ENCODE measurements around the gene EFL1. TPM values are rescaled to one million over a fixed set of nuclear protein-coding genes. Genes with fewer than 3 reads are reported as not detected.

EFL1 gene
- total and polyA plus RNA-seq, 9 of the 15 experiments (the other 6 are each of a cell fraction or from before 2014, with no cell fraction given): 4.8 to 32.5 (median 16.9) TPM

DNA sequence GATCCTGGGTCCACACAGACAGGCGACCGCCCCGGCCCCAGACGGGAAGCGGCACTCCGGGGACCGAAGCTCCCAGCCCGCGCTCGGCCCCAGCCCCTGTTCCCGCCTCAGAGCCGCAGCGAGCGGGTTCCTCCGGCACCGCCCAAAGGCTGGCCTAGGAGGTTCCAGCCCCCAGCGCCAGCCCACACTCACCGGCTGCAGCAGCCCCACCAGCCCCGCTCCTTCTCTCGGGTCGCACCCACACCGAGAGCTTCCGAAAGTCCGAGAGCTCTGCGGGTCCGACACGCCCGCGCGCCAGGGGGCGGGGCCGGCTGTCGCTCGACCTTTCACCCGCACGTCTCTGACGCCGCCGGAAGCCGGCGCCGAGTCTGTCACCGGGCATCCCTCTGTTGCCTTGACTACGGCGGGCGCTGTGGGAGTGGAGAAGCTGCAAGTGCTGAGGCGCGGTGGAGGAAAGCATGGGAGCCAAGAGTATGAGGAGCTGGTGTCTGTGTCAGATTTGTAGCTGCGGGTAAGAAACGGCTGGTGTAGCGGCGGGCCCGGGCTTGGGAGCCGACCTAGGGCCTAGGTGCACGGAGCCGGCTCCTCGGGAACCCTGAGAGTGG lies at the start of gene EFL1, which contains the start of gene SAXO2 (continued):
- TF ChIP-seq NR2C1 (IDR thresholded peaks at IDR 0.05) (peak; percentile 97), NR2C1 (tag; IDR thresholded peaks at IDR 0.05) (peak; percentile 98), ZNF217 (CRISPR knock-in tag; IDR thresholded peaks at IDR 0.05) (no peak), MLLT1 (IDR thresholded peaks at IDR 0.05) (no peak), ZNF583 (CRISPR knock-in tag; IDR thresholded peaks at IDR 0.05) (no peak), CCNT2 (IDR thresholded peaks at IDR 0.05; ENCODE audit: borderline replicate concordance, extremely low read depth, insufficient read length, low read depth, low read length) (peak; percentile 46), U2AF2 (optimal IDR thresholded peaks at IDR 0.05; ENCODE audit: low read depth, low read length) (no peak), KDM5B (IDR thresholded peaks at IDR 0.05; ENCODE audit: insufficient replicate concordance, low read depth, low read length) (peak; percentile 60), RFX7 (CRISPR knock-in tag; IDR thresholded peaks at IDR 0.05) (no peak), NEUROD1 (IDR thresholded peaks at IDR 0.05; ENCODE audit: borderline replicate concordance, low read depth, low read length, partially characterized antibody) (no peak), GABPB2 (CRISPR knock-in tag; conservative IDR thresholded peaks at IDR 0.05) (no peak), MITF (IDR thresholded peaks at IDR 0.05) (no peak)
- TF ChIP-seq, protein P1, sequence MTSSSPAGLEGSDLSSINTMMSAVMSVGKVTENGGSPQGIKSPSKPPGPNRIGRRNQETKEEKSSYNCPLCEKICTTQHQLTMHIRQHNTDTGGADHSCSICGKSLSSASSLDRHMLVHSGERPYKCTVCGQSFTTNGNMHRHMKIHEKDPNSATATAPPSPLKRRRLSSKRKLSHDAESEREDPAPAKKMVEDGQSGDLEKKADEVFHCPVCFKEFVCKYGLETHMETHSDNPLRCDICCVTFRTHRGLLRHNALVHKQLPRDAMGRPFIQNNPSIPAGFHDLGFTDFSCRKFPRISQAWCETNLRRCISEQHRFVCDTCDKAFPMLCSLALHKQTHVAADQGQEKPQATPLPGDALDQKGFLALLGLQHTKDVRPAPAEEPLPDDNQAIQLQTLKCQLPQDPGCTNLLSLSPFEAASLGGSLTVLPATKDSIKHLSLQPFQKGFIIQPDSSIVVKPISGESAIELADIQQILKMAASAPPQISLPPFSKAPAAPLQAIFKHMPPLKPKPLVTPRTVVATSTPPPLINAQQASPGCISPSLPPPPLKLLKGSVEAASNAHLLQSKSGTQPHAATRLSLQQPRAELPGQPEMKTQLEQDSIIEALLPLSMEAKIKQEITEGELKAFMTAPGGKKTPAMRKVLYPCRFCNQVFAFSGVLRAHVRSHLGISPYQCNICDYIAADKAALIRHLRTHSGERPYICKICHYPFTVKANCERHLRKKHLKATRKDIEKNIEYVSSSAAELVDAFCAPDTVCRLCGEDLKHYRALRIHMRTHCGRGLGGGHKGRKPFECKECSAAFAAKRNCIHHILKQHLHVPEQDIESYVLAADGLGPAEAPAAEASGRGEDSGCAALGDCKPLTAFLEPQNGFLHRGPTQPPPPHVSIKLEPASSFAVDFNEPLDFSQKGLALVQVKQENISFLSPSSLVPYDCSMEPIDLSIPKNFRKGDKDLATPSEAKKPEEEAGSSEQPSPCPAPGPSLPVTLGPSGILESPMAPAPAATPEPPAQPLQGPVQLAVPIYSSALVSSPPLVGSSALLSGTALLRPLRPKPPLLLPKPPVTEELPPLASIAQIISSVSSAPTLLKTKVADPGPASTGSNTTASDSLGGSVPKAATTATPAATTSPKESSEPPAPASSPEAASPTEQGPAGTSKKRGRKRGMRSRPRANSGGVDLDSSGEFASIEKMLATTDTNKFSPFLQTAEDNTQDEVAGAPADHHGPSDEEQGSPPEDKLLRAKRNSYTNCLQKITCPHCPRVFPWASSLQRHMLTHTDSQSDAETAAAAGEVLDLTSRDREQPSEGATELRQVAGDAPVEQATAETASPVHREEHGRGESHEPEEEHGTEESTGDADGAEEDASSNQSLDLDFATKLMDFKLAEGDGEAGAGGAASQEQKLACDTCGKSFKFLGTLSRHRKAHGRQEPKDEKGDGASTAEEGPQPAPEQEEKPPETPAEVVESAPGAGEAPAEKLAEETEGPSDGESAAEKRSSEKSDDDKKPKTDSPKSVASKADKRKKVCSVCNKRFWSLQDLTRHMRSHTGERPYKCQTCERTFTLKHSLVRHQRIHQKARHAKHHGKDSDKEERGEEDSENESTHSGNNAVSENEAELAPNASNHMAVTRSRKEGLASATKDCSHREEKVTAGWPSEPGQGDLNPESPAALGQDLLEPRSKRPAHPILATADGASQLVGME (CRISPR knock-in tag; IDR thresholded peaks at IDR 0.05): no peak
- TF ChIP-seq, protein P2, sequence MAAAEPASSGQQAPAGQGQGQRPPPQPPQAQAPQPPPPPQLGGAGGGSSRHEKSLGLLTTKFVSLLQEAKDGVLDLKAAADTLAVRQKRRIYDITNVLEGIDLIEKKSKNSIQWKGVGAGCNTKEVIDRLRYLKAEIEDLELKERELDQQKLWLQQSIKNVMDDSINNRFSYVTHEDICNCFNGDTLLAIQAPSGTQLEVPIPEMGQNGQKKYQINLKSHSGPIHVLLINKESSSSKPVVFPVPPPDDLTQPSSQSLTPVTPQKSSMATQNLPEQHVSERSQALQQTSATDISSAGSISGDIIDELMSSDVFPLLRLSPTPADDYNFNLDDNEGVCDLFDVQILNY (CRISPR knock-in tag; IDR thresholded peaks at IDR 0.05): no peak
- TF ChIP-seq, protein P3, sequence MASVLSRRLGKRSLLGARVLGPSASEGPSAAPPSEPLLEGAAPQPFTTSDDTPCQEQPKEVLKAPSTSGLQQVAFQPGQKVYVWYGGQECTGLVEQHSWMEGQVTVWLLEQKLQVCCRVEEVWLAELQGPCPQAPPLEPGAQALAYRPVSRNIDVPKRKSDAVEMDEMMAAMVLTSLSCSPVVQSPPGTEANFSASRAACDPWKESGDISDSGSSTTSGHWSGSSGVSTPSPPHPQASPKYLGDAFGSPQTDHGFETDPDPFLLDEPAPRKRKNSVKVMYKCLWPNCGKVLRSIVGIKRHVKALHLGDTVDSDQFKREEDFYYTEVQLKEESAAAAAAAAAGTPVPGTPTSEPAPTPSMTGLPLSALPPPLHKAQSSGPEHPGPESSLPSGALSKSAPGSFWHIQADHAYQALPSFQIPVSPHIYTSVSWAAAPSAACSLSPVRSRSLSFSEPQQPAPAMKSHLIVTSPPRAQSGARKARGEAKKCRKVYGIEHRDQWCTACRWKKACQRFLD (CRISPR knock-in tag; IDR thresholded peaks at IDR 0.05): no peak

All from K562 (cell line).